Lower leg skin (tissue), 3 donors: Measurements from ENCODE around the gene APOB.

Source experiments
- POLR2A ChIP-seq, 2 donors: fragments of 450-650 bp; IDR thresholded peaks; one replicate each; pipeline ENCODE4 v1.6.1; 2016 to 2017; ENCODE audit warnings: antibody characterized with exemption in 2 of 2, mild to moderate bottlenecking in 1 of 2, moderate library complexity in 1 of 2
- TF ChIP-seq, protein P1 (sequence below), 3 donors: fragments of 450-650 bp; IDR thresholded peaks; one replicate each; pipeline ENCODE4 v1.5.1; 2016; ENCODE audit warnings: antibody characterized with exemption in 3 of 3, mild to moderate bottlenecking in 3 of 3, moderate library complexity in 2 of 3

DNA sequence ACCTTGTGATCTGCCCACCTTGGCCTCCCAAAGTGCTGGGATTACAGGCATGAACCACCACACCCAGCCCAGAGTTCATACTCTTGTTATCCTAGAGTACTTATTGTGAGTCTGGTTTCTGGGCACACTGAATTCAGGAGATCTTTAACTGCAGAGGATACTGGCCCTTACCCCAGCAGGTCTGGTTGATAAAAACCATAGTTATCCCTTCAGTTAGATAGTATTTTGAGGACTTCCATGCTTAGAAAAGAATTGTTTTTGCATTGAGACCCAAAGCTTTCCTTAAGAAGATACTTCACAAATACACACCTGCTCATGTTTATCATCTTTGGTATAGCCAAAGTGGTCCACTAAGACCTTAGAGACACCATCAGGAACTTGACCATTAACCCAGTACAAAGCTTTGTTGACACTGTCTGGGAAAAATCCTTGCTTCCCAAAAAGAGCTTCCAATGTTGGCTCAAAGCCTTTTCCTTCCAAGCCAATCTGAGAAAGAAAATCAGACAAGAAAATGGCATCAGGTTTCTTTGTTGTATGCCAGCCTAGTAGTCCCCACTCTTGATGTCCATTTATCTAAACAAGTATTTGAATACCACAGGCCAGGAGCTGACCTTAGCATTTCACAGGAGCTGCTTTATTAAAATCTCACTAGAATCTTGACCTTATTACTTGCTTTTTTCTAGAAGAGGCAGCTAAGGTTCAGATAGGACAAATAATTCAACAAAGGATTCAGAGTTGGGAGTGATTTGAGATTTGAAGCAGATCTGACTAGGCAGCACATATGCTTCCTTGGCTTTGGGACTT lies 17.2 kb downstream of the APOB start:
- TF ChIP-seq POLR2A (IDR thresholded peaks at IDR 0.05), result no peak
- TF ChIP-seq, protein P1, sequence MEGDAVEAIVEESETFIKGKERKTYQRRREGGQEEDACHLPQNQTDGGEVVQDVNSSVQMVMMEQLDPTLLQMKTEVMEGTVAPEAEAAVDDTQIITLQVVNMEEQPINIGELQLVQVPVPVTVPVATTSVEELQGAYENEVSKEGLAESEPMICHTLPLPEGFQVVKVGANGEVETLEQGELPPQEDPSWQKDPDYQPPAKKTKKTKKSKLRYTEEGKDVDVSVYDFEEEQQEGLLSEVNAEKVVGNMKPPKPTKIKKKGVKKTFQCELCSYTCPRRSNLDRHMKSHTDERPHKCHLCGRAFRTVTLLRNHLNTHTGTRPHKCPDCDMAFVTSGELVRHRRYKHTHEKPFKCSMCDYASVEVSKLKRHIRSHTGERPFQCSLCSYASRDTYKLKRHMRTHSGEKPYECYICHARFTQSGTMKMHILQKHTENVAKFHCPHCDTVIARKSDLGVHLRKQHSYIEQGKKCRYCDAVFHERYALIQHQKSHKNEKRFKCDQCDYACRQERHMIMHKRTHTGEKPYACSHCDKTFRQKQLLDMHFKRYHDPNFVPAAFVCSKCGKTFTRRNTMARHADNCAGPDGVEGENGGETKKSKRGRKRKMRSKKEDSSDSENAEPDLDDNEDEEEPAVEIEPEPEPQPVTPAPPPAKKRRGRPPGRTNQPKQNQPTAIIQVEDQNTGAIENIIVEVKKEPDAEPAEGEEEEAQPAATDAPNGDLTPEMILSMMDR (IDR thresholded peaks at IDR 0.05), result no peak
